GM12878 (cell line): ENCODE data around the gene SLC12A7. TPM values are rescaled to one million over a fixed set of nuclear protein-coding genes. Genes with fewer than 3 reads are reported as not detected.

Experiments
- ATAC-seq: fragments of 200-7000 bp; cut with Tn5 transposase; 3 replicates; pipeline ENCODE4 v1.9.1; 2020; ENCODE audit warnings: mild to moderate bottlenecking, moderate library complexity
- BruUV-seq: library from RNA; stranded (reverse); fragments of 400-500 nt; replicated peaks from 2 replicates; lab custom pipeline; 2021; lab: Mats Ljungman, UMichigan
- CTCF ChIA-PET: fragments of 300-600 bp; sonication (Branson Sonifier 250); formaldehyde crosslinking; extraction: SDS; loops from one replicate; lab custom pipeline; 2021; ENCODE audit warnings: inconsistent platforms; lab: Yijun Ruan, JAX
- POLR2A ChIA-PET: fragments of 350-600 bp; formaldehyde crosslinking; extraction: SDS; loops from one replicate; lab custom pipeline; 2021; ENCODE audit warnings: inconsistent platforms; lab: Charles Lee
- RAD21 ChIA-PET: fragments of 300-600 bp; sonication (Branson Sonifier 250); formaldehyde crosslinking; loops from one replicate; lab custom pipeline; 2023; ENCODE audit warnings: antibody characterized with exemption; ENCODE audit not compliant: unreplicated experiment; lab: Charles Lee
- SMC1A ChIA-PET: fragments of 300-600 bp; sonication (Branson Sonifier 250); formaldehyde crosslinking; loops from one replicate; lab custom pipeline; 2023; ENCODE audit not compliant: unreplicated experiment, uncharacterized antibody; lab: Charles Lee
- DNase-seq: peaks from one replicate; pipeline ENCODE4 v3.0.0-alpha.2; 2011; ENCODE audit warnings: low read depth, low spot score
- FAIRE-seq: peaks from 3 replicates; lab custom pipeline; 2011; peaks lifted over from hg19 to GRCh38; lab: Jason Lieb, UNC
- H2AFZ ChIP-seq: 2 replicates; pipeline ENCODE4 v1.6.0; 2011; ENCODE audit warnings: low read depth, low read length, control low read depth; ENCODE audit not compliant: control insufficient read depth
- H3K27ac ChIP-seq: 2 replicates; pipeline ENCODE4 v1.5.1; 2011; ENCODE audit warnings: control low read depth; ENCODE audit not compliant: control insufficient read depth, insufficient read depth
- H3K27me3 ChIP-seq, 2 experiments: replicated peaks in 1 of 2; 2 replicates each; pipeline versions ENCODE4 v1.6.0 to v1.6.1; 2011; ENCODE audit warnings: low read length in 1 of 2; ENCODE audit not compliant: control insufficient read depth in 2 of 2, insufficient read depth in 2 of 2
- H3K36me3 ChIP-seq, 2 experiments: 2 replicates each; pipeline ENCODE4 v1.5.1; 2011; ENCODE audit warnings: low read length in 1 of 2; ENCODE audit not compliant: control insufficient read depth in 2 of 2, insufficient read depth in 2 of 2
- H3K4me1 ChIP-seq: 2 replicates; pipeline ENCODE4 v1.6.1; 2011; ENCODE audit warnings: mild to moderate bottlenecking, low read length, moderate library complexity, mixed read lengths; ENCODE audit not compliant: control insufficient read depth, insufficient read depth
- H3K4me2 ChIP-seq: 2 replicates; pipeline ENCODE4 v1.6.0; 2011; ENCODE audit warnings: control low read depth; ENCODE audit not compliant: control insufficient read depth, insufficient read depth
- H3K4me3 ChIP-seq: fragments of 200-600 bp; sonication (generic); 2 replicates; pipeline ENCODE4 v1.5.1; 2016
- H3K79me2 ChIP-seq: 2 replicates; pipeline ENCODE4 v1.6.0; 2011; ENCODE audit warnings: low read length; ENCODE audit not compliant: control insufficient read depth, insufficient read depth
- H3K9ac ChIP-seq: 2 replicates; pipeline ENCODE4 v1.8.0; 2011; ENCODE audit warnings: low read length, control low read depth, mixed read lengths; ENCODE audit not compliant: control insufficient read depth, insufficient read depth
- H3K9me3 ChIP-seq: replicated peaks from 3 replicates; pipeline ENCODE4 v1.5.1; 2011; ENCODE audit warnings: mild to moderate bottlenecking, low read length; ENCODE audit not compliant: control insufficient read depth, insufficient read depth
- H4K20me1 ChIP-seq: 2 replicates; pipeline ENCODE4 v1.6.0; 2011; ENCODE audit not compliant: control insufficient read depth, insufficient read depth
- ATF3 ChIP-seq: IDR thresholded peaks from 2 replicates; pipeline ENCODE4 v1.6.1; 2011; ENCODE audit warnings: low read depth, mild to moderate bottlenecking, low read length, moderate library complexity, borderline replicate concordance; ENCODE audit errors: extremely low read depth
- BCL11A ChIP-seq: IDR thresholded peaks from 2 replicates; pipeline ENCODE4 v1.6.1; 2011; ENCODE audit warnings: low read depth, low read length
- BHLHE40 ChIP-seq, 2 experiments: fragments of 450-650 bp in 1 of 2; IDR thresholded peaks; 2 replicates each; pipeline ENCODE4 v1.6.1; 2011 to 2017; ENCODE audit warnings: low read depth in 2 of 2, borderline replicate concordance in 1 of 2, improper control_type of control experiment in 1 of 2, low read length in 1 of 2, mild to moderate bottlenecking in 1 of 2
- CREM ChIP-seq: IDR thresholded peaks from 2 replicates; pipeline ENCODE4 v1.6.1; 2014; ENCODE audit warnings: antibody characterized with exemption, low read depth
- GABPA ChIP-seq: IDR thresholded peaks from 2 replicates; pipeline ENCODE4 v1.6.1; 2014; ENCODE audit warnings: antibody characterized with exemption, low read depth, mild to moderate bottlenecking, inconsistent platforms
- MEF2B ChIP-seq: fragments of 450-650 bp; IDR thresholded peaks from 2 replicates; pipeline ENCODE4 v1.6.1; 2018; ENCODE audit warnings: mild to moderate bottlenecking, moderate library complexity; ENCODE audit not compliant: partially characterized antibody, poor library complexity, severe bottlenecking
- MYC ChIP-seq: IDR thresholded peaks from 2 replicates; pipeline ENCODE4 v1.6.1; 2011; ENCODE audit warnings: mild to moderate bottlenecking, low read length, moderate library complexity, inconsistent platforms; ENCODE audit not compliant: insufficient read depth, insufficient replicate concordance, insufficient read length, severe bottlenecking
- NR2C1 ChIP-seq: fragments of 450-650 bp; IDR thresholded peaks from 2 replicates; pipeline ENCODE4 v1.6.1; 2017; ENCODE audit warnings: antibody characterized with exemption, mild to moderate bottlenecking, moderate library complexity
- RAD51 ChIP-seq: fragments of 450-650 bp; IDR thresholded peaks from 2 replicates; pipeline ENCODE4 v1.6.1; 2016; ENCODE audit warnings: moderate library complexity, mild to moderate bottlenecking, inconsistent platforms
- USF2 ChIP-seq: IDR thresholded peaks from 2 replicates; pipeline ENCODE4 v1.6.1; 2011; ENCODE audit warnings: low read depth, low read length, improper control_type of control experiment, borderline replicate concordance
- ZSCAN29 ChIP-seq: fragments of 450-650 bp; IDR thresholded peaks from 2 replicates; pipeline ENCODE4 v1.6.1; 2017; ENCODE audit warnings: mild to moderate bottlenecking, moderate library complexity
- WGBS: methylation state at CpG from one replicate; pipeline ENCODE4 v1.1.6; 2016; ENCODE audit warnings: low lambda C conversion rate; ENCODE audit not compliant: insufficient replicate concordance, insufficient coverage; ENCODE audit errors: missing lambda C conversion rate; 5-methylcytosine and 5-hydroxymethylcytosine counted together
- in situ Hi-C: fragments of 300-500 bp; cut with MboI; formaldehyde crosslinking; loops from 9 replicates; pipeline ENCODE4 v1.14.3; 2018; ENCODE audit warnings: mixed read lengths
- intact Hi-C: fragments of 100-400 bp; cut with micrococcal nuclease; formaldehyde crosslinking; loops from one replicate; pipeline ENCODE4 v1.14.2; 2022; ENCODE audit not compliant: unreplicated experiment
- polyA plus RNA-seq, 11 experiments: library from polyadenylated mRNA; depleted of rRNA in 4 of 11; unstranded in 6 of 11; stranded (reverse) in 5 of 11; fragments of >200 nt; fragmentation: Nextera tagmentation in 4 of 11; fragmentation: Illumina TruSeq in 1 of 11; extraction: Ambion mirVana in 4 of 11; extraction: Trizol in 1 of 11; gene quantifications; 1 replicate in 1 of 11; 2 replicates in 10 of 11; pipeline versions ENCODE4 v1.2.1 to v1.2.3, GENCODE V29; 2011 to 2016; ENCODE audit warnings: inconsistent platforms in 2 of 11, missing spikeins in 2 of 11, low read depth in 1 of 11
- total RNA-seq, 4 experiments: library from RNA; depleted of rRNA in 3 of 4; stranded (reverse); fragments of >200 nt in 3 of 4; fragmentation: Illumina TruSeq in 1 of 4; extraction: Trizol in 1 of 4; gene quantifications; 2 replicates each; pipeline versions ENCODE4 v1.2.1 to v1.2.3, GENCODE V29; 2013 to 2021
- TF ChIP-seq, protein P1 (sequence below): IDR thresholded peaks from 2 replicates; pipeline ENCODE4 v1.6.1; 2011; ENCODE audit warnings: borderline replicate concordance, low read depth, mild to moderate bottlenecking, moderate library complexity, mixed read lengths, low read length; ENCODE audit not compliant: insufficient read depth; ENCODE audit errors: extremely low read length

Gene SLC12A7
- total and polyA plus RNA-seq, 10 of the 15 experiments (the other 5 are each of a cell fraction or from before 2014, with no cell fraction given), result 0.10 to 10.0 (median 2.9) TPM

DNA sequence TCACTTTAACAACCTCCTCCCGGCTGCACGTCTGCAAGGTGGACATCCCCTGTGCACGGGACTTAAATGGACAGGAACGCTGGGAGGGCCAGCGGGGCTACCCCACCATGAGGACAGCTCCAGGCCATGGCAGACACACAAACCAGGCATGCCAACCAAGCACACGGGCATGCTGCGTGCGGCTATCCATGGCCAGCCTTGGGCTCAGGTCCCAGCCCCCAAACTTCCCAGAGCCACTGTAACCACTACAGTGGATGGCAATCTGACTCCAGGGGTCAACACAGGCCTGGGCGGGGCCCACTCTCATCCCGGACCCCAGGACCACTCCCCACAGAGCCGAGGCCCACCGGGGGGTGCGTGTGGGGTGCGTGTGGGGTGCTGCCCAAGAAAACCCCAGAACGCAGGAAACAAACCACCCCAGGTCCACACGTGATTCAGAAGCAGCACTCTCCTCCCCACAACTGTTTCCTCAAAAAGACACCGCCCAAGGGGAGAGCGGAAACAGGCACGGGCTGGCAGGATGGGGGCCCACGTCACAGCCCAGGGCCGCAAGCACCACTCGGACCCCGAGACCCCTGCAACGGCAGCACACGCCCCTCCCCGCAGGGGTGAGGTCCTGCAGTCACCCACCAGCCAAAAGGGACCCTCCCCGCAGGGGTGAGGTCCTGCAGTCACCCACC lies 7.4 kb downstream of the SLC12A7 start:
- Histone ChIP-seq H2AFZ (no peak overlapping the region), H3K4me2 (peak overlapping the region; percentile 25; the same call in 1 of the 2 replicates), H3K4me1 (no peaks in the 10 kb centered on the region), H3K27me3 (no peaks in the 10 kb centered on the region)
- CTCF ChIA-PET, result interaction anchor here (0.7 kb wide), 1 partner anchor 10 kb away, joined by 4 read pairs; no protein-coding TSS in a partner anchor
- 0 out of 2 replicates have a peak, but pooled peaks have one; percentile 11 for TF ChIP-seq RAD51
- TF ChIP-seq NR2C1, result no peak
- no peak for TF ChIP-seq MEF2B
- no peak for TF ChIP-seq BCL11A
- TF ChIP-seq ZSCAN29, result no peak
- no peak for TF ChIP-seq MYC
- TF ChIP-seq, protein P1, sequence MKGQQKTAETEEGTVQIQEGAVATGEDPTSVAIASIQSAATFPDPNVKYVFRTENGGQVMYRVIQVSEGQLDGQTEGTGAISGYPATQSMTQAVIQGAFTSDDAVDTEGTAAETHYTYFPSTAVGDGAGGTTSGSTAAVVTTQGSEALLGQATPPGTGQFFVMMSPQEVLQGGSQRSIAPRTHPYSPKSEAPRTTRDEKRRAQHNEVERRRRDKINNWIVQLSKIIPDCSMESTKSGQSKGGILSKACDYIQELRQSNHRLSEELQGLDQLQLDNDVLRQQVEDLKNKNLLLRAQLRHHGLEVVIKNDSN, result peak; percentile 15
- peak; percentile 45 to 78; a peak in 2 of 4 replicates for TF ChIP-seq BHLHE40 (IDR thresholded peaks at IDR 0.05; ENCODE audit: borderline replicate concordance in 1 of 2, low read depth in 2 of 2, low read length in 1 of 2)
- TF ChIP-seq GABPA, result no peak
- no peak; the same call in 1 of the 2 replicates for TF ChIP-seq USF2
- TF ChIP-seq CREM, result no peak
- no peak for TF ChIP-seq ATF3
- TF ChIP-seq, all 136 proteins: peak for 3
- Histone ChIP-seq H3K36me3 (no peaks in the 10 kb centered on the region), H3K4me3 (no peak overlapping the region), H3K9me3 (no peaks in the 10 kb centered on the region), H3K79me2 (no peaks in the 10 kb centered on the region; the same call in 1 of the 2 replicates), H3K9ac (no peak overlapping the region; the same call in 1 of the 2 replicates), H3K27ac (no peak overlapping the region), H4K20me1 (no peaks in the 10 kb centered on the region)
- WGBS, result 22% methylated on average over 24 of the region's 27 CpGs
- POLR2A ChIA-PET, result no interaction called here
- DNase-seq, result no peak
- SMC1A ChIA-PET, result no interaction called here
- in situ Hi-C loops (loop anchor here (5.0 kb wide), 1 partner anchor 92 kb away; no protein-coding TSS in a partner anchor), intact Hi-C loops (no loop called here)
- RAD21 ChIA-PET, result no interaction called here
- peak; percentile 42 for ATAC-seq
- BruUV-seq, result no TSS peak
- no peak for FAIRE-seq
